OCI-LY7 (cell line): ENCODE results near the gene PDZD2. TPM values are rescaled to one million over a fixed set of nuclear protein-coding genes. Genes with fewer than 3 reads are reported as not detected.

Source experiments
- BruUV-seq: library from RNA; stranded (reverse); fragments of 400-500 nt; replicated peaks from 2 replicates; lab custom pipeline; 2021; lab: Mats Ljungman, UMichigan
- CTCF ChIA-PET: fragments of 300-600 bp; sonication (Branson Sonifier 250); formaldehyde crosslinking; loops from one replicate; lab custom pipeline; 2022; ENCODE audit warnings: antibody characterized with exemption; ENCODE audit not compliant: unreplicated experiment; lab: Charles Lee
- POLR2A ChIA-PET: fragments of 300-600 bp; sonication (Branson Sonifier 250); formaldehyde crosslinking; loops from one replicate; lab custom pipeline; 2022; ENCODE audit warnings: antibody characterized with exemption; lab: Charles Lee
- DNase-seq: peaks from one replicate; pipeline ENCODE4 v3.0.0-alpha.2; 2015; ENCODE audit warnings: low spot score
- H2AFZ ChIP-seq: fragments of 200-600 bp; sonication (generic), shearing (Covaris generic); 2 replicates; pipeline ENCODE4 v1.6.1; 2014; ENCODE audit warnings: mild to moderate bottlenecking, antibody characterized with exemption, low read length, moderate library complexity
- H3K27ac ChIP-seq: fragments of 200-600 bp; sonication (generic); 2 replicates; pipeline ENCODE4 v1.5.1; 2014; ENCODE audit warnings: mixed run types, low read depth, mild to moderate bottlenecking, moderate library complexity, low read length, inconsistent platforms; ENCODE audit not compliant: poor library complexity, severe bottlenecking
- H3K36me3 ChIP-seq: fragments of 200-600 bp; sonication (generic); 2 replicates; pipeline ENCODE4 v1.6.1; 2014; ENCODE audit warnings: mild to moderate bottlenecking, antibody characterized with exemption, low read length, moderate library complexity, mixed read lengths; ENCODE audit not compliant: insufficient read depth
- H3K4me1 ChIP-seq: fragments of 200-600 bp; sonication (generic); 2 replicates; pipeline ENCODE4 v1.5.1; 2014; ENCODE audit warnings: mild to moderate bottlenecking, low read length; ENCODE audit not compliant: insufficient read depth, poor library complexity, severe bottlenecking
- H3K4me2 ChIP-seq: fragments of 200-600 bp; sonication (generic); 2 replicates; pipeline ENCODE4 v1.6.1; 2014; ENCODE audit warnings: mild to moderate bottlenecking, low read length
- H3K4me3 ChIP-seq: fragments of 200-600 bp; sonication (generic); 2 replicates; pipeline ENCODE4 v1.5.1; 2014; ENCODE audit warnings: mild to moderate bottlenecking, low read depth, low read length; ENCODE audit not compliant: poor library complexity, severe bottlenecking
- H3K79me2 ChIP-seq: fragments of 200-600 bp; sonication (generic); 2 replicates; pipeline ENCODE4 v1.6.1; 2016; ENCODE audit warnings: low read depth, mild to moderate bottlenecking, low read length, moderate library complexity, mixed read lengths; ENCODE audit not compliant: insufficient read depth
- H3K9me2 ChIP-seq: fragments of 200-600 bp; sonication (generic); 2 replicates; pipeline ENCODE4 v1.6.1; 2016; ENCODE audit warnings: mild to moderate bottlenecking, low read length, mixed read lengths; ENCODE audit not compliant: insufficient read depth
- H3K9me3 ChIP-seq: fragments of 200-600 bp; sonication (generic); 2 replicates; pipeline ENCODE4 v1.6.1; 2014; ENCODE audit warnings: mild to moderate bottlenecking, mixed run types, low read length, mixed read lengths
- H4K20me1 ChIP-seq: fragments of 200-600 bp; sonication (generic); 2 replicates; pipeline ENCODE4 v1.6.1; 2014; ENCODE audit warnings: mild to moderate bottlenecking, antibody characterized with exemption, low read length, moderate library complexity, mixed read lengths; ENCODE audit not compliant: insufficient read depth
- CTCF ChIP-seq: fragments of 200-600 bp; sonication (generic); conservative IDR thresholded peaks from 2 replicates; pipeline ENCODE4 v1.5.1; 2014; ENCODE audit warnings: mild to moderate bottlenecking, antibody characterized with exemption, low read length, moderate library complexity, mixed read lengths
- EZH2phosphoT487 ChIP-seq: fragments of 200-600 bp; sonication (generic); IDR thresholded peaks from 2 replicates; pipeline ENCODE4 v1.6.1; 2018; ENCODE audit warnings: low read depth, borderline replicate concordance, mild to moderate bottlenecking, mixed run types, antibody characterized with exemption, low read length, moderate library complexity, mixed read lengths
- intact Hi-C: fragments of 100-400 bp; cut with micrococcal nuclease; formaldehyde crosslinking; loops from one replicate; pipeline ENCODE4 v1.10.0; 2022; ENCODE audit not compliant: unreplicated experiment
- total RNA-seq, 2 experiments: library from RNA; depleted of rRNA in 1 of 2; stranded (reverse); fragments of >200 nt in 1 of 2; shearing (Covaris generic) in 1 of 2; gene quantifications; 2 replicates each; pipeline ENCODE4 v1.2.3, GENCODE V29; 2014 to 2022

PDZD2 gene
- total RNA-seq, 2 experiments from 2014 or later: 8.6 to 10.6 TPM

- H3K9me3 ChIP-seq: no peaks in the 10 kb centered on the region
- no peaks in the 10 kb centered on the region for H3K36me3 ChIP-seq
- H3K79me2 ChIP-seq: no peaks in the 10 kb centered on the region
- H3K4me3 ChIP-seq: no peak overlapping the region
- no peaks in the 10 kb centered on the region for H4K20me1 ChIP-seq
- no peak overlapping the region for H3K27ac ChIP-seq
- no peak overlapping the region for H2AFZ ChIP-seq
- H3K9me2 ChIP-seq: no peaks in the 10 kb centered on the region
- no peak overlapping the region for H3K4me2 ChIP-seq
- BruUV-seq: no TSS peak
- no peak for TF ChIP-seq EZH2phosphoT487
- no peak for TF ChIP-seq CTCF
- ChIA-PET CTCF (no interaction called here), POLR2A (interaction anchor here (0.9 to 1.1 kb wide), 2 partner anchors 9 to 71 kb away, joined by 4 to 7 read pairs; no protein-coding TSS in a partner anchor)
- no peaks in the 10 kb centered on the region for H3K4me1 ChIP-seq
- intact Hi-C loops: no loop called here
- no peak for DNase-seq
These were observed 261.4 kb downstream of the PDZD2 start for GRCh38 chr5:31900296-31900865.

DNA sequence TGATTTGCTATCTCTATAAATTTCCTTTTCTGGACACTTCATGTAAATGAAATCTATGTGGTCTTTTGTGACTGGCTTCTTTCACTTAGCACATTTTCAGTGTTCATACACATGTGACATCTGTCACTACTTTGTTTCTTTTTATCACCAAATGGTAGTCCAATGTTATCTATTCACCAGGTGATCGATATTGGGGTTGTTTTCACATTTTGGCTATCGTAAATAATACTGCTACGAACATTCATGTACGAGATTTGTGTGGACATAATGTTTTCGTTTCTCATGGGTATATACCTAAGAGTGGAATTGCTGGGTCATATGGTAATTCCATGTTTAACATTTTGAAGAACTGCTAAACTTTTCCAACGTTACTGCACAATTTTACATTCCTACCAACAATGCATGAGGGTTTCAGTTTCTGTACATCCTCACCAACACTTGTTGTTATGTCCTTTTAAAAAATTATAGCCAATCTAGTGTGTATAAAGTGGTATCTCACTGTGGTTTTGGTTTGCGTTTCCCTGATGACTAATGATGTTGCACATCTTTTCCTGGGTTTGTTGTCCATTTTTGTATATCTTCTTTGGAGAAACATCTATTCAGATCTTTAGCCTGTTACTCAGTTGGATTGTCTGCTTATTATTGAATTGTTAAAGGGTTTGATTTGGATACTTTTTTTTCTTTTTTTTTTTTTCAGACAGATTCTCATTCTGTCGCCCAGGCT, 263.0 kb downstream of the PDZD2 start:
- no peak overlapping the region for H2AFZ ChIP-seq
- no peak for DNase-seq
- no peak overlapping the region for H3K4me2 ChIP-seq
- no TSS peak for BruUV-seq
- intact Hi-C loops: no loop called here
- no peaks in the 10 kb centered on the region for H4K20me1 ChIP-seq
- ChIA-PET POLR2A (interaction anchor here (0.7 to 0.9 kb wide), 2 partner anchors 17 to 400 kb away, joined by 3 read pairs; no protein-coding TSS in a partner anchor), CTCF (no interaction called here)
- no peaks in the 10 kb centered on the region for H3K79me2 ChIP-seq
- no peak overlapping the region for H3K27ac ChIP-seq
- H3K36me3 ChIP-seq: no peaks in the 10 kb centered on the region
- no peaks in the 10 kb centered on the region for H3K9me3 ChIP-seq
- no peaks in the 10 kb centered on the region for H3K9me2 ChIP-seq
- no peaks in the 10 kb centered on the region for H3K4me1 ChIP-seq
- TF ChIP-seq CTCF: no peak
- no peak for TF ChIP-seq EZH2phosphoT487
- H3K4me3 ChIP-seq: no peak overlapping the region

DNA sequence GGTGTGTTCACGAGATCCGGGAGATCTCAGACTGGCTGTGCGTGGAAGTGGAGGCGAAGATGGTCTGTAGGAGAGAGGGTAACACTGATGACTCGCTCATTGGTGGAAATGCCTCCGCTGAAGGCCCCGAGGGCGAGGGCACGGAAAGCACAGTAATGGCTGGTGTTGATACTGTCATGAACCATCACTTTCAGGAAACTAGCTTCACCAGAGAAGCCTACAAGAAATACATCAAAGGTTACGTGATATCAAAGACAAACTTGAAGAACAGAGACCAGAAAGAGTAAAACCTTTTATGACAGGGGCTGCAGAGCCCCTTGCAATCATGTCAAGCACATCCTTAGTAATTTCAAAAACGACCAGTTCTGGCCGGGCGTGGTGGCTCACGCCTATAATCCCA, 269.5 kb downstream of the PDZD2 start:
- DNase-seq: no peak
- H3K27ac ChIP-seq: no peak overlapping the region
- H3K36me3 ChIP-seq: no peaks in the 10 kb centered on the region
- no peaks in the 10 kb centered on the region for H3K9me3 ChIP-seq
- H3K4me2 ChIP-seq: no peak overlapping the region
- no peak overlapping the region for H3K4me3 ChIP-seq
- no peaks in the 10 kb centered on the region for H4K20me1 ChIP-seq
- intact Hi-C loops: loop anchor here (5.0 kb wide), 1 partner anchor 34 kb away; no protein-coding TSS in a partner anchor
- TF ChIP-seq CTCF (no peak), EZH2phosphoT487 (no peak)
- BruUV-seq: no TSS peak
- no peak overlapping the region for H2AFZ ChIP-seq
- ChIA-PET CTCF (no interaction called here), POLR2A (interaction anchor here (0.6 kb wide), 1 partner anchor 35 kb away, joined by 3 read pairs; no protein-coding TSS in a partner anchor)
- H3K9me2 ChIP-seq: no peaks in the 10 kb centered on the region
- no peaks in the 10 kb centered on the region for H3K4me1 ChIP-seq
- H3K79me2 ChIP-seq: no peaks in the 10 kb centered on the region
